Stimulated activated CD4-positive, alpha-beta T cell treated with anti-CD3 and anti-CD28 coated beads, Interleukin-1b, Interleukin-23, amount 100 ng/mL, for 24 hours (primary cell): Measurements from ENCODE around the gene ULK4.
"Not testable (repeated sequence)": the region's sequence is repeated elsewhere in the genome, so short reads cannot be mapped to it uniquely, and the experiment has no call there.

ENCODE experiments used
- DNase-seq, 4 experiments: peaks; one replicate each; pipeline ENCODE4 v3.0.0-alpha.2; 2020; ENCODE audit warnings: low read depth in 4 of 4, low spot score in 1 of 4

Gene ULK4

GRCh38 chr3:41323467-41324155, 638.3 kb downstream of the ULK4 start:
- DNase-seq = no peak

GRCh38 chr3:41321642-41321980, 640.3 kb downstream of the ULK4 start:
- DNase-seq = no peak

GRCh38 chr3:41320953-41321641, 640.8 kb downstream of the ULK4 start:
- DNase-seq = no peak

- DNase-seq = no peak
Measured at GRCh38 chr3:41318520-41318919, 643.4 kb downstream of the ULK4 start.

- no peak for DNase-seq
Measured at GRCh38 chr3:41317718-41318117, 644.2 kb downstream of the ULK4 start.

- no peak for DNase-seq
Measured at GRCh38 chr3:41317298-41317697, 644.6 kb downstream of the ULK4 start.

- DNase-seq = no peak
Measured at GRCh38 chr3:41315126-41315525, 646.8 kb downstream of the ULK4 start.

- no peak for DNase-seq
Measured at GRCh38 chr3:41308119-41308518, 653.8 kb downstream of the ULK4 start.

GRCh38 chr3:41307065-41307464, 654.8 kb downstream of the ULK4 start:
- DNase-seq = no peak

GRCh38 chr3:41304593-41304992, 657.3 kb downstream of the ULK4 start:
- no peak for DNase-seq

- DNase-seq = no peak
Measured at GRCh38 chr3:41302295-41302694, 659.6 kb downstream of the ULK4 start.

- DNase-seq = no peak
Measured at GRCh38 chr3:41301548-41301947, 660.4 kb downstream of the ULK4 start.

- no peak for DNase-seq
Measured at GRCh38 chr3:41299036-41299435, 662.9 kb downstream of the ULK4 start.

GRCh38 chr3:41297750-41298149, 664.2 kb downstream of the ULK4 start:
- no peak for DNase-seq

GRCh38 chr3:41296556-41296955, 665.3 kb downstream of the ULK4 start:
- no peak for DNase-seq

- no peak for DNase-seq
Measured at GRCh38 chr3:41295740-41296139, 666.2 kb downstream of the ULK4 start.

GRCh38 chr3:41293169-41293681, 668.7 kb downstream of the ULK4 start:
- DNase-seq = no peak

GRCh38 chr3:41290736-41291135, 671.2 kb downstream of the ULK4 start:
- no peak for DNase-seq

GRCh38 chr3:41290306-41290705, 671.6 kb downstream of the ULK4 start:
- no peak for DNase-seq

- no peak for DNase-seq
Measured at GRCh38 chr3:41288785-41289184, 673.1 kb downstream of the ULK4 start.

- DNase-seq = no peak
Measured at GRCh38 chr3:41286305-41286704, 675.6 kb downstream of the ULK4 start.

GRCh38 chr3:41284934-41285333, 677.0 kb downstream of the ULK4 start:
- not testable (repeated sequence) for DNase-seq
